NCI-H82 treated with DMSO at 0.1 percent for 48 hours (cell line): Measurements from ENCODE around the gene HCK.

Experiments
- DNase-seq: peaks from one replicate; lab custom pipeline; 2025; ENCODE audit not compliant: unreplicated experiment; lab: John Stamatoyannopoulos, UW

HCK gene

GRCh38 chr20:32125506-32125905, 73.5 kb downstream of the HCK start:
- no peak for DNase-seq

GRCh38 chr20:32126919-32127318, 74.9 kb downstream of the HCK start:
- DNase-seq = no peak

- DNase-seq = no peak
Measured at GRCh38 chr20:32127347-32127746, 75.3 kb downstream of the HCK start.

GRCh38 chr20:32128167-32128566, 76.1 kb downstream of the HCK start:
- no peak for DNase-seq

GRCh38 chr20:32129863-32130262, 77.8 kb downstream of the HCK start:
- DNase-seq = no peak

- no peak for DNase-seq
Measured at GRCh38 chr20:32130352-32130751, 78.3 kb downstream of the HCK start.

GRCh38 chr20:32130965-32131364, 78.9 kb downstream of the HCK start:
- DNase-seq = no peak

- no peak for DNase-seq
Measured at GRCh38 chr20:32132911-32133549, 81.0 kb downstream of the HCK start.

- no peak for DNase-seq
Measured at GRCh38 chr20:32134026-32134425, 82.0 kb downstream of the HCK start.

- no peak for DNase-seq
Measured at GRCh38 chr20:32135983-32136515, 84.0 kb downstream of the HCK start.

GRCh38 chr20:32138921-32139320, 86.9 kb downstream of the HCK start:
- no peak for DNase-seq

GRCh38 chr20:32139947-32140346, 87.9 kb downstream of the HCK start:
- no peak for DNase-seq

- no peak for DNase-seq
Measured at GRCh38 chr20:32140603-32141002, 88.6 kb downstream of the HCK start.

GRCh38 chr20:32141465-32141980, 89.5 kb downstream of the HCK start:
- no peak for DNase-seq

- no peak for DNase-seq
Measured at GRCh38 chr20:32142088-32142487, 90.0 kb downstream of the HCK start.

GRCh38 chr20:32142991-32143390, 90.9 kb downstream of the HCK start:
- no peak for DNase-seq

GRCh38 chr20:32144898-32145662, 93.0 kb downstream of the HCK start:
- no peak for DNase-seq

- DNase-seq = no peak
Measured at GRCh38 chr20:32149566-32150170, 97.6 kb downstream of the HCK start.

GRCh38 chr20:32150291-32150848, 98.3 kb downstream of the HCK start:
- no peak for DNase-seq
